ENCODE data around the gene MT3. TPM values are rescaled to one million over a fixed set of nuclear protein-coding genes. Genes with fewer than 3 reads are reported as not detected.

MT3 gene
- total RNA-seq, 1 donor from 2014 or later, result not detected

DNA sequence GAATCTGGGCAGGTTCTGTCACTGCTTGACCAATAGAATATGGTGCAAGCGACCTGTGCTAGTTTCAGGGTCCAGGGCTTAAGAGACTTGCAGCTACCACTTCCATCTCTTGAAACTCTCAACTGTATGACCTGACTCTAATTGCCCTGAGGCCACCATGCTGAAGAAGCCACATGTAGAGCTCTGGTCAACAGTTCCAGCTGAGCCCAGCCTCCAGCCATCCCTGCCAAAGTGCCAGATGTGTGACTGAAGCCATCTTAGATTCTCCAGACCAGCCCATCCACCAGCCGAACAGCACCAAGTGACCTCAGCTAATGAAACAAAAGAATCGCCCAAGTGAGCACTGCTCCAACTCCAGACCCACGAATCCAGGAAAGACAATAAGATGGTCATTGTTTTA is 15.6 kb downstream of the MT3 start:
- Mint-ChIP-seq H3K27me3 (ENCODE audit: low read depth) (peaks cover 31% of the 10 kb centered on the region), H3K4me3 (no peak overlapping the region), H3K9me3 (no peaks in the 10 kb centered on the region), H3K4me1 (peaks cover 31% of the 10 kb centered on the region), H3K27ac (no peak overlapping the region), H3K36me3 (no peaks in the 10 kb centered on the region)
- no peak for DNase-seq (ENCODE audit: low spot score in 2 of 2, unreplicated experiment in 2 of 2)
- TF ChIP-seq, protein P1, sequence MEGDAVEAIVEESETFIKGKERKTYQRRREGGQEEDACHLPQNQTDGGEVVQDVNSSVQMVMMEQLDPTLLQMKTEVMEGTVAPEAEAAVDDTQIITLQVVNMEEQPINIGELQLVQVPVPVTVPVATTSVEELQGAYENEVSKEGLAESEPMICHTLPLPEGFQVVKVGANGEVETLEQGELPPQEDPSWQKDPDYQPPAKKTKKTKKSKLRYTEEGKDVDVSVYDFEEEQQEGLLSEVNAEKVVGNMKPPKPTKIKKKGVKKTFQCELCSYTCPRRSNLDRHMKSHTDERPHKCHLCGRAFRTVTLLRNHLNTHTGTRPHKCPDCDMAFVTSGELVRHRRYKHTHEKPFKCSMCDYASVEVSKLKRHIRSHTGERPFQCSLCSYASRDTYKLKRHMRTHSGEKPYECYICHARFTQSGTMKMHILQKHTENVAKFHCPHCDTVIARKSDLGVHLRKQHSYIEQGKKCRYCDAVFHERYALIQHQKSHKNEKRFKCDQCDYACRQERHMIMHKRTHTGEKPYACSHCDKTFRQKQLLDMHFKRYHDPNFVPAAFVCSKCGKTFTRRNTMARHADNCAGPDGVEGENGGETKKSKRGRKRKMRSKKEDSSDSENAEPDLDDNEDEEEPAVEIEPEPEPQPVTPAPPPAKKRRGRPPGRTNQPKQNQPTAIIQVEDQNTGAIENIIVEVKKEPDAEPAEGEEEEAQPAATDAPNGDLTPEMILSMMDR (IDR thresholded peaks at IDR 0.05; ENCODE audit: unreplicated experiment), result no peak

DNA sequence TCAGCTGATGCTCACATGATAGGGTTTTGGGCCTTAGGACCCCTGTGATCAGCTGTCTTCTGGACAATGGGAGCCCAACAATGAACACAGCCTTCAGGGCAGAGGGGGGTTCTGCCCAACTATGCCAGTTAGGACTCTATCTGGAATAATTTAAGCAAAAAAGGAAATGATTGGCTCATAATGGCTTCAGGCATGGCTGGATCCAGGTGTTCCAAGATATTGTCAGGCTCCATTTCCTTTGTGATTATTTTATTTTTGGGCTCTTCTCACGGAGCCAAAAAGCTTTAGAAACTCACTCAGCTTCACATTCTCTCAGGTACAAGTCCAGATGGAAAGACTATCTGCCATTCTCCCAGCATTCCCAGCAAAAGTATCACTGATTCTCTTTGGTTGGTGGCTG is 16.1 kb downstream of the MT3 start:
- Mint-ChIP-seq H3K36me3 (no peaks in the 10 kb centered on the region), H3K27me3 (ENCODE audit: low read depth) (peaks cover 31% of the 10 kb centered on the region), H3K9me3 (no peaks in the 10 kb centered on the region), H3K27ac (no peak overlapping the region), H3K4me1 (peaks cover 35% of the 10 kb centered on the region), H3K4me3 (no peak overlapping the region)
- no peak for DNase-seq (ENCODE audit: low spot score in 2 of 2, unreplicated experiment in 2 of 2)
- TF ChIP-seq, protein P1 (IDR thresholded peaks at IDR 0.05; ENCODE audit: unreplicated experiment), result no peak

DNA sequence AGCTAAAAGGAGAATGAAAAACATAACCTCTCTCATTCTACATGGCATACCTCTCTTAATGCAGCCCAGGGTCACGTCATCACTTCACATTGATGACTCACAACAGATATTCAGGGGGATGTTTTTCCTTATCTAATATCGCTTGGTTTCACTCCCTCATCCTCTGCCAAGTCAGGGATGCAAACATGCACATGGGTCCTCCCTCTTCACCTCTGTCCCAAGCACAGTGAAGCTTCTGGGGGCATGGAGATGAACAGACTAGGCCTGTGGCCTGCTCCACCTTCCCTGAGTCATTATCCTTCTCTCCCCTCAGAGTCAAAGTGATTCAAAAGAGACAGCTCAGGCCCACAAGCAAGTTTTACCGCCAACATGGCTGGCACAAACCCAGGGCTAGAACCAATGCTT is 16.7 kb downstream of the MT3 start:
- H3K36me3 Mint-ChIP-seq, result no peaks in the 10 kb centered on the region
- peaks cover 39% of the 10 kb centered on the region for H3K4me1 Mint-ChIP-seq
- H3K27me3 Mint-ChIP-seq (ENCODE audit: low read depth), result peaks cover 30% of the 10 kb centered on the region
- no peak overlapping the region for H3K4me3 Mint-ChIP-seq
- DNase-seq (ENCODE audit: low spot score in 2 of 2, unreplicated experiment in 2 of 2), result no peak
- no peak overlapping the region for H3K27ac Mint-ChIP-seq
- TF ChIP-seq, protein P1 (IDR thresholded peaks at IDR 0.05; ENCODE audit: unreplicated experiment), result no peak
- H3K9me3 Mint-ChIP-seq, result no peaks in the 10 kb centered on the region

DNA sequence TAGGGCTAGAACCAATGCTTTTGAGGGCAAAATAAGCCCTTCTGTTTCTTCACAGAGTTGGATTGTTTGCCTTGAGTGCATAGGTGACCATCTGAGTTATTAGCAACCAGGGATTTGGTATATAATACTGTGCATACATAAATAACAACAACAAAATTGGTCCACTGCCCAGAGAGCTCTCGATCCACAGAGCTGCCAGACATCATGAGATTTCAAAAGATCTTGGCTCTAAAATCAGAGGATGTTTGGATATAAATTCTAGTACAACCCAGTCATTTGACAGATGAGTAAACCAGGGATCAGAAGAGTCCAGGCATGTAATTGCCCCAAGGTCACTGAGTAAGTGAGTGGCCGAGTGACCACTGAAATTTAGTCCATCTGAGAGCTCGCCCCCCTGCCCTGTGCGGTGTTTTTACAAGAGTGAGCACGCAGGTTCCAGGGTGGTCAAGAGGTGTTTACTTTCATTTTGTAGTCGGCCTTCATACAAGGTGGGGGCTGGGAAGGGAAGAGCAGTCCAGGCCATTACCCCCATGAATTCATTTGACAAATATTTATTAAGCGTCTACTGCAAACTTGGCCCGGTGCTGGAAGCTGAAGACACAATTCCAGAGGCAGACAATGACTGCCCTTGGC is 17.3 kb downstream of the MT3 start:
- DNase-seq (ENCODE audit: low spot score in 2 of 2, unreplicated experiment in 2 of 2), result no peak
- no peaks in the 10 kb centered on the region for H3K36me3 Mint-ChIP-seq
- peak overlapping the region; percentile 45 for H3K27ac Mint-ChIP-seq
- no peak overlapping the region for H3K4me3 Mint-ChIP-seq
- TF ChIP-seq, protein P1 (IDR thresholded peaks at IDR 0.05; ENCODE audit: unreplicated experiment), result no peak
- H3K4me1 Mint-ChIP-seq, result peaks cover 42% of the 10 kb centered on the region
- H3K9me3 Mint-ChIP-seq, result no peaks in the 10 kb centered on the region
- H3K27me3 Mint-ChIP-seq (ENCODE audit: low read depth), result peaks cover 27% of the 10 kb centered on the region

DNA sequence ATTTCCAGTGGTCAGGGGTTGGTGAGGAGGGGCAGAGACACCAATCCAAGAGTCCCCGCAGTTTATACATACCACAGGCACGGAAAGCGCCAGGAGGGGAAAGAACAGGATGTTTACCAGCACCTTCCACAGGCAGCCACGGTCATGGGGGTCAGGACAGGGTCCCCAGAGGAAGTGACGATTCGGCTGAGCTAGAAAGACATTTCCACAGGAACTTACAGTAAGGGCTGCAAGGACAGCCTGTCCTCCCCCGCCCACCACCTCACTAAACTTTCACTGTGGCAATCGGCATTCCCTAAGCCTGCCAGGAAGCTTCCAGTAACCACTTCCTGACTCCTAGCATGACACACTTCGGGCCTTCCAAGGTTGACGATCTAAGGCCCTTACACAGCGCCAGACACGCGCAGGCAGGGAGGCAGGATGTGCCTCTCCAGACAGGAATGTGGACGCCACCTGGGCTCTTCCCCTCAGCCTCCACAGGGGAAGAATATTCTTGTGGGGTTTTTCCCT is 17.8 kb downstream of the MT3 start:
- Mint-ChIP-seq H3K27me3 (ENCODE audit: low read depth) (peaks cover 24% of the 10 kb centered on the region), H3K9me3 (no peaks in the 10 kb centered on the region), H3K27ac (peak overlapping the region; percentile 45), H3K4me1 (peaks cover 42% of the 10 kb centered on the region), H3K36me3 (no peaks in the 10 kb centered on the region), H3K4me3 (peak overlapping the region; percentile 25)
- TF ChIP-seq, protein P1 (IDR thresholded peaks at IDR 0.05; ENCODE audit: unreplicated experiment), result no peak
- DNase-seq (ENCODE audit: low spot score in 2 of 2, unreplicated experiment in 2 of 2), result no peak
